ENCODE data around the gene C1QA. TPM values are rescaled to one million over a fixed set of nuclear protein-coding genes. Genes with fewer than 3 reads are reported as not detected.
A peak's percentile ranks its signal among the peaks of the same experiment; 100 is the strongest.
"Not testable (repeated sequence)": the region's sequence is repeated elsewhere in the genome, so short reads cannot be mapped to it uniquely, and the experiment has no call there.

C1QA gene
- total RNA-seq, 2 experiments from 2014 or later, result not detected

DNA sequence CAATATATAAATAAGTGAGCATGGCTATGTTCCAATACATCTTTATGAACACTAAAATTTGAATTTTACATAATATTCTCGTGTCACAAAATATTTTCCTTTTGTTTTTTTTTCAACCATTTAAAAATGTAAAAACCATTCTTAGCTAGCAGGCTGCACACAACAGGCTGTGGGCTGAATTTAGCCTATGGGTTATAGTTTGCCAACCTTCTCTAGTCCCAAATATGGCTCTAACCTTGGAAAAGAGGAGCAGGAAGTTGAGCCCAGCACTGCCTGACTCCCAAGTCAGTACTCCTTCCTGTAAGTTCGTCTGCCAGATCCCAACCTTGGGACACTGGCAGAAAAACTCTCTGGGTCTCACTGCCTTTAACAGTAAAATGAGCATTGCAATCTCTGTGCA is 30.0 kb downstream of the C1QA start:
- no peak overlapping the region for H3K27ac Mint-ChIP-seq
- ChIA-PET POLR2A (no interaction called here), CTCF (interaction anchor here (1.4 kb wide), 1 partner anchor 25 kb away, joined by 3 read pairs; no protein-coding TSS in a partner anchor)
- no peak for ATAC-seq
- intact Hi-C loops (cut with micrococcal nuclease), result no loop called here
- no peaks in the 10 kb centered on the region for H3K4me1 Mint-ChIP-seq (ENCODE audit: low read depth)
- no peak for DNase-seq
- H3K36me3 Mint-ChIP-seq (ENCODE audit: low read depth), result no peaks in the 10 kb centered on the region
- TF ChIP-seq, protein P1, sequence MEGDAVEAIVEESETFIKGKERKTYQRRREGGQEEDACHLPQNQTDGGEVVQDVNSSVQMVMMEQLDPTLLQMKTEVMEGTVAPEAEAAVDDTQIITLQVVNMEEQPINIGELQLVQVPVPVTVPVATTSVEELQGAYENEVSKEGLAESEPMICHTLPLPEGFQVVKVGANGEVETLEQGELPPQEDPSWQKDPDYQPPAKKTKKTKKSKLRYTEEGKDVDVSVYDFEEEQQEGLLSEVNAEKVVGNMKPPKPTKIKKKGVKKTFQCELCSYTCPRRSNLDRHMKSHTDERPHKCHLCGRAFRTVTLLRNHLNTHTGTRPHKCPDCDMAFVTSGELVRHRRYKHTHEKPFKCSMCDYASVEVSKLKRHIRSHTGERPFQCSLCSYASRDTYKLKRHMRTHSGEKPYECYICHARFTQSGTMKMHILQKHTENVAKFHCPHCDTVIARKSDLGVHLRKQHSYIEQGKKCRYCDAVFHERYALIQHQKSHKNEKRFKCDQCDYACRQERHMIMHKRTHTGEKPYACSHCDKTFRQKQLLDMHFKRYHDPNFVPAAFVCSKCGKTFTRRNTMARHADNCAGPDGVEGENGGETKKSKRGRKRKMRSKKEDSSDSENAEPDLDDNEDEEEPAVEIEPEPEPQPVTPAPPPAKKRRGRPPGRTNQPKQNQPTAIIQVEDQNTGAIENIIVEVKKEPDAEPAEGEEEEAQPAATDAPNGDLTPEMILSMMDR (IDR thresholded peaks at IDR 0.05), result no peak
- H3K27me3 Mint-ChIP-seq, result peaks cover 10% of the 10 kb centered on the region
- H3K9me3 Mint-ChIP-seq, result no peaks in the 10 kb centered on the region
- H3K4me3 Mint-ChIP-seq, result no peak overlapping the region

DNA sequence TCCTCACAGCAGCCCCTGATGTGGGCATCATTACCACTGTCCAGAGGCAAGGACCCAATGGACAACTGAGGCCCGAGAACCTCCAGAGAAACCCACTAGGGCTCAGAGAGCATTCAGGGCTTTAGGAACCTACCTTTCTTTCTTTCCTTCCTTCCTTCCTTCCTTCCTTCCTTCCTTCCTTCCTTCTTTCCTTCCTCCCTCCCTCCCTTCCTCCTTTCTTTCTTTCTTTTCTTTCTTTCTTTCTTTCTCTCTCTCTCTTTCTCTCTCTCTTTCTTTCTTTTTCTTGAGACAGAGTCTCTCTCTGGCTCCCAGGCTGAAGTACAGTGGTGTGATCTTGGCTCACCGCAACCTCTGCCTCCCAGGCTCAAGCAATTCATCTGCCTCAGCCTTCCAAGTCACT is 32.4 kb downstream of the C1QA start:
- H3K27ac Mint-ChIP-seq; DNase-seq; POLR2A ChIA-PET; H3K4me1 Mint-ChIP-seq (ENCODE audit: low read depth); CTCF ChIA-PET; ATAC-seq; H3K36me3 Mint-ChIP-seq (ENCODE audit: low read depth); H3K9me3 Mint-ChIP-seq; intact Hi-C loops (cut with micrococcal nuclease); H3K4me3 Mint-ChIP-seq: not testable (repeated sequence)
- peaks cover 25% of the 10 kb centered on the region for H3K27me3 Mint-ChIP-seq

DNA sequence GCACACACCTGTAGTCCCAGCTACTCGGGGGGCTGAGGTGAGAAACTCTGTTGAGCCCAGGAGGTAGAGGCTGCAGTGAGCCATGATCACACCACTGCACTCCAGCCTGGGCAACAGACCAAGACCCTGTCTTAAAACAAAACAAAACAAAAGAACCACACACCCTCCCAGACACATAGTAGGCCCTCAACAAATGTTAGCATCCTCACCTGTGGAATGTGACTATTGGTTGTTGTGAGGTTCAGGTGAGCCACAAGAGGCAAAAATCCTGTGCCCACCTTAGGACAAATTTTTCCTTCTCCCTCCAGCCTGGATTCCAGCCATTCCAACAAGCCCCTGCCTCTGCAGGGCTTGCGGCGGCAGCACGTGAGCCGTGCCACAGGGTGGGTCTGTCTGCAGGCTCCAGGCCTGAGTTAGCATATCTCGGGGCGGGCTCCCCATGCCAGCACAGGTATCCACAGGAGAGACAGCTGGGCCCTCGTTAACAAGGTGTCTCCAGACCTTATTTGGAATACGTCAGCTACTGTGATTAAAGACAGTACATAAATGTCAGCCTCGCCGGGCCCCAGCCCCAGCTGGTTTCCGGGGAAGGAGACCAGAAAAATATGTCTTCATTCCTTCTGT is 34.0 kb downstream of the C1QA start:
- Mint-ChIP-seq H3K27me3 (peaks cover 36% of the 10 kb centered on the region), H3K4me1 (ENCODE audit: low read depth) (no peaks in the 10 kb centered on the region), H3K36me3 (ENCODE audit: low read depth) (no peaks in the 10 kb centered on the region), H3K4me3 (no peak overlapping the region), H3K9me3 (no peaks in the 10 kb centered on the region), H3K27ac (no peak overlapping the region)
- CTCF ChIA-PET, result no interaction called here
- intact Hi-C loops (cut with micrococcal nuclease), result no loop called here
- DNase-seq, result no peak
- TF ChIP-seq, protein P1 (IDR thresholded peaks at IDR 0.05), result no peak
- no peak for ATAC-seq
- POLR2A ChIA-PET, result no interaction called here

DNA sequence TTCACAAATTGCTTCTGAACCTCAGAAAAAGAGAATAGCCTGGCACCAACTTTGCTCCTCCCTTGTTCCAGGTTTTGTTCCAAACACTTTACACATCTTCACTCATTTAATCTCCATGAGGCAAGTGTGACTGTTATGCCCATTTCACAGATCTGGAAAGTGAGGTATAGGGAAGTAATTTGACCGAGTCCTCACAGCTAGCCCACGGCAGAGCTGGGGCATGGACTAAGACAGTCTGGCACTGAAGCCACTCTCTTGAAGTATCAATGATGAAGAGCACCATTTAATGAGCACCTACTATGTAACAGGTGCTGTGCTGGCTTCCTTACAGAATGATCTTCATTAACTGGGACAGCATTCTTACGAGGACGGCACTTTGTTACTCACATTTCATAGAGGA is 35.6 kb downstream of the C1QA start:
- intact Hi-C loops (cut with micrococcal nuclease), result no loop called here
- H3K36me3 Mint-ChIP-seq (ENCODE audit: low read depth), result no peaks in the 10 kb centered on the region
- ChIA-PET POLR2A (no interaction called here), CTCF (no interaction called here)
- no peak overlapping the region for H3K27ac Mint-ChIP-seq
- ATAC-seq, result no peak
- no peaks in the 10 kb centered on the region for H3K4me1 Mint-ChIP-seq (ENCODE audit: low read depth)
- no peak overlapping the region for H3K4me3 Mint-ChIP-seq
- H3K27me3 Mint-ChIP-seq, result peaks cover 39% of the 10 kb centered on the region
- TF ChIP-seq, protein P1 (IDR thresholded peaks at IDR 0.05), result no peak
- no peaks in the 10 kb centered on the region for H3K9me3 Mint-ChIP-seq
- DNase-seq, result no peak

DNA sequence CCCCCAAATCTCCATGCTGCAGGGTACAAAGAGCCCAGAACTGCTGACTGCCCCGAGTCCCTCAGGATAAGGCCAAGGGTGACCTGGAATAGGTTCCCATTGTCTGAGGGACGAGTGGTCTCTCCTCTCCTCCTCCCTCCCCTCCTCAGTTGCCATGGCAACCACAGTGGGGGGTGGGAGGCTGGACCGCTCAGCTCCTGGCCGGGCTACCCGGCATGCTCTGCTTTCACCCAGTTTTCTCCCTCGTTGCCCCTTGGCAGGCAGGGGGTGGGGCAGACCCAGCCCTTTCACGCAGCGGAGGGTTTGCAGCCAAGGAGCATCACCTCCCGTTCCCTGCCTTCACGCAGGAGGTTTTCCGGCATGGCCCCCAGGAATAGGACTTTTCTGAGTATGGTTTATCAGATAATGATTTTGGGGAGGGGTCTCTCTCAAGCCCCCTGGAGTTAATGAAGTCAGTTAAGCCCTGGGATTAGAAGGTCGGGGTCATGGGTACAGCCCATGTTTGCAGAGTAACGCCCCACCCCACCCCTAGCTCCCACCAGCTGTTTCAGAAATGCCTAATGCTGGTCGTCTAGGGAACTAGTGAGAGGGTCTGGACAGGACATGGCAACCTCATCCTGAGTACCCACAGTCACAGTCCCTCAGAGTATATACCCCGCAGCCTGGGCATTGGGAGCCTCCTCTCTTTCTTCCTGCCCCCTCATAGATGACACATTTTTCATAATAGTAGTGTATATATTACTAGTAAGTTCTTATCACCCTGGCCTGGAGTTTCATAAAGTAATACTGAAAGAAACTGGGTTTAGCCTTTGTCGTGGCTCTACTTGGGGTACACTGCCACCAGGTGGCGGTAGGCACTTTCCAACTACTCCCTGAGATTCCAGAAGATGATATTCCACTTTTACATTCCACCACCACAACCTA is 37.3 kb downstream of the C1QA start:
- peak; percentile 70 for ATAC-seq
- ChIA-PET POLR2A (interaction anchor here (0.9 kb wide), 1 partner anchor 14 kb away, joined by 3 read pairs; no protein-coding TSS in a partner anchor), CTCF (interaction anchor here (0.7 to 1.2 kb wide), 2 partner anchors 17 to 31 kb away, joined by 3 to 4 read pairs; no protein-coding TSS in a partner anchor)

More for the DNA sequence above, 37.3 kb downstream of the C1QA start:
- TF ChIP-seq, protein P1 (IDR thresholded peaks at IDR 0.05), result peak; percentile 48
- Mint-ChIP-seq H3K27me3 (peaks cover 39% of the 10 kb centered on the region), H3K27ac (no peak overlapping the region), H3K4me1 (ENCODE audit: low read depth) (no peaks in the 10 kb centered on the region), H3K36me3 (ENCODE audit: low read depth) (no peaks in the 10 kb centered on the region), H3K9me3 (no peaks in the 10 kb centered on the region), H3K4me3 (no peak overlapping the region)
- DNase-seq, result peak; percentile 52
- intact Hi-C loops (cut with micrococcal nuclease), result no loop called here
